HG03460 (cell line): ENCODE data around the gene HTR3E.
"Not testable (repeated sequence)": the region's sequence is repeated elsewhere in the genome, so short reads cannot be mapped to it uniquely, and the experiment has no call there.

Experiments
- ATAC-seq: cut with Tn5 transposase; IDR thresholded peaks from one replicate; pipeline ENCODE4 v1.9.1; 2021; ENCODE audit not compliant: unreplicated experiment

Gene HTR3E

GRCh38 chr3:184110316-184110725, 13.5 kb downstream of the HTR3E start:
- no peak for ATAC-seq

GRCh38 chr3:184116017-184116416, 19.2 kb downstream of the HTR3E start:
- ATAC-seq: no peak

- ATAC-seq: no peak
These were observed 20.8 kb downstream of the HTR3E start for GRCh38 chr3:184117636-184118035.

- not testable (repeated sequence) for ATAC-seq
These were observed 24.2 kb downstream of the HTR3E start for GRCh38 chr3:184121031-184121430.

GRCh38 chr3:184126006-184126405, 29.1 kb downstream of the HTR3E start:
- no peak for ATAC-seq

GRCh38 chr3:184129012-184129411, 32.1 kb downstream of the HTR3E start:
- ATAC-seq: no peak

- no peak for ATAC-seq
These were observed 36.1 kb downstream of the HTR3E start for GRCh38 chr3:184132945-184133344.

GRCh38 chr3:184133840-184134745, 37.2 kb downstream of the HTR3E start:
- no peak for ATAC-seq

- ATAC-seq: peak; percentile 5
These were observed 37.9 kb downstream of the HTR3E start for GRCh38 chr3:184134746-184135148.

GRCh38 chr3:184135149-184135910, 38.5 kb downstream of the HTR3E start, which contains the start of gene EIF2B5:
EIF2B5 (plus strand) TSS chr3:184135358; CDS start chr3:184135386, 28 bp downstream.
- peak; percentile 84 for ATAC-seq

GRCh38 chr3:184135911-184136260, 39.0 kb downstream of the HTR3E start:
- ATAC-seq: no peak

- no peak for ATAC-seq
These were observed 43.6 kb downstream of the HTR3E start for GRCh38 chr3:184140436-184140835.

GRCh38 chr3:184142199-184142598, 45.3 kb downstream of the HTR3E start:
- no peak for ATAC-seq

GRCh38 chr3:184143327-184143726, 46.5 kb downstream of the HTR3E start:
- no peak for ATAC-seq

- no peak for ATAC-seq
These were observed 47.6 kb downstream of the HTR3E start for GRCh38 chr3:184144505-184144904.

GRCh38 chr3:184145111-184145524, 48.3 kb downstream of the HTR3E start:
- ATAC-seq: no peak

GRCh38 chr3:184145751-184146270, 48.9 kb downstream of the HTR3E start:
- ATAC-seq: no peak

- ATAC-seq: no peak
These were observed 51.2 kb downstream of the HTR3E start for GRCh38 chr3:184148076-184148475.

GRCh38 chr3:184149123-184149522, 52.3 kb downstream of the HTR3E start:
- no peak for ATAC-seq

- not testable (repeated sequence) for ATAC-seq
These were observed 52.9 kb downstream of the HTR3E start for GRCh38 chr3:184149770-184150169.

- ATAC-seq: peak; percentile 80
These were observed 58.2 kb downstream of the HTR3E start, which contains the start of gene DVL3 for GRCh38 chr3:184154885-184155643. DVL3 (plus strand) TSS chr3:184155377; CDS start chr3:184155636, 259 bp downstream.
